ENCODE measurements around the gene KRT12.

The KRT12 gene

DNA sequence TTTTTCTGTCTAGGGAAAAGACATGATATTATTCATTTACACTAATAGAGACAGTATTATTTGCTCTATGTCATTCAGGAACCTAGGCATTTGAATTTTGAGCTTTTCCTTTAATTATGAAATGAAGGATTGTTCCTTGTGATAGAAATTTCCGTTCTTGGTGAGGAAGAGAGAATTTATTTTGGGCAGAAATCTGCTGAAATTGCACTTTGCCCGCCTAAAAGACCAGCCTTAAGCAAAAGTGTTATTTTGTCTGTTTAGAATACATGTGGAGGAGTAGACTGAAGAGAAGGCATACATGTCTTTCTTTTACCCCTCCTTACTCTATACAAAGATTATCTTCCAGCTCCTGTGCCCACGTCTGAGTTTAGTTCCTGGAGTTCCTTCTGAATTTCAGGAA is 27.8 kb downstream of the KRT12 start:
- H3K4me1 ChIP-seq (ENCODE audit: control insufficient read depth, insufficient read depth, low read length): no peaks in the 10 kb centered on the region
- no peak for DNase-seq (ENCODE audit: low read depth)
- no peaks in the 10 kb centered on the region for H3K27me3 ChIP-seq (replicated peaks; ENCODE audit: control insufficient read depth, insufficient read depth, low read length)
- no peak overlapping the region for H3K9ac ChIP-seq (ENCODE audit: low read length)
- H3K4me3 ChIP-seq (ENCODE audit: low read length): no peak overlapping the region
- H3K36me3 ChIP-seq (ENCODE audit: control insufficient read depth, insufficient read depth, low read length, severe bottlenecking): peaks cover 11% of the 10 kb centered on the region
- no peaks in the 10 kb centered on the region for H3K9me3 ChIP-seq (ENCODE audit: control insufficient read depth, low read length)

GRCh38 chr17:40836020-40836419 is 31.0 kb downstream of the KRT12 start:
- Histone ChIP-seq H3K36me3 (ENCODE audit: control insufficient read depth, insufficient read depth, low read length, severe bottlenecking) (peaks cover 12% of the 10 kb centered on the region), H3K9ac (ENCODE audit: low read length) (no peak overlapping the region), H3K4me1 (ENCODE audit: control insufficient read depth, insufficient read depth, low read length) (no peaks in the 10 kb centered on the region), H3K4me3 (ENCODE audit: low read length) (no peak overlapping the region), H3K9me3 (ENCODE audit: control insufficient read depth, low read length) (no peaks in the 10 kb centered on the region), H3K27me3 (replicated peaks; ENCODE audit: control insufficient read depth, insufficient read depth, low read length) (no peaks in the 10 kb centered on the region)
- no peak for DNase-seq (ENCODE audit: low read depth)

GRCh38 chr17:40833882-40834281 is 33.1 kb downstream of the KRT12 start:
- Histone ChIP-seq H3K36me3 (ENCODE audit: control insufficient read depth, insufficient read depth, low read length, severe bottlenecking) (peaks cover 12% of the 10 kb centered on the region), H3K9me3 (ENCODE audit: control insufficient read depth, low read length) (no peaks in the 10 kb centered on the region)
- no peak for DNase-seq (ENCODE audit: low read depth)

GRCh38 chr17:40832840-40833239 is 34.2 kb downstream of the KRT12 start:
- DNase-seq (ENCODE audit: low read depth): no peak
- H3K4me1 ChIP-seq (ENCODE audit: control insufficient read depth, insufficient read depth, low read length): peaks cover 9% of the 10 kb centered on the region
- H3K27me3 ChIP-seq (replicated peaks; ENCODE audit: control insufficient read depth, insufficient read depth, low read length): no peaks in the 10 kb centered on the region
- H3K36me3 ChIP-seq (ENCODE audit: control insufficient read depth, insufficient read depth, low read length, severe bottlenecking): peaks cover 12% of the 10 kb centered on the region
- H3K9me3 ChIP-seq (ENCODE audit: control insufficient read depth, low read length): no peaks in the 10 kb centered on the region
- H3K9ac ChIP-seq (ENCODE audit: low read length): no peak overlapping the region
- no peak overlapping the region for H3K4me3 ChIP-seq (ENCODE audit: low read length)

More at GRCh38 chr17:40833882-40834281, 33.1 kb downstream of the KRT12 start:
- no peak overlapping the region for H3K9ac ChIP-seq (ENCODE audit: low read length)
- no peak overlapping the region for H3K4me3 ChIP-seq (ENCODE audit: low read length)
- H3K27me3 ChIP-seq (replicated peaks; ENCODE audit: control insufficient read depth, insufficient read depth, low read length): no peaks in the 10 kb centered on the region
- H3K4me1 ChIP-seq (ENCODE audit: control insufficient read depth, insufficient read depth, low read length): no peaks in the 10 kb centered on the region

- Histone ChIP-seq H3K27me3 (replicated peaks; ENCODE audit: control insufficient read depth, insufficient read depth, low read length) (no peaks in the 10 kb centered on the region), H3K36me3 (ENCODE audit: control insufficient read depth, insufficient read depth, low read length, severe bottlenecking) (peaks cover 12% of the 10 kb centered on the region), H3K4me3 (ENCODE audit: low read length) (no peak overlapping the region), H3K9me3 (ENCODE audit: control insufficient read depth, low read length) (no peaks in the 10 kb centered on the region), H3K4me1 (ENCODE audit: control insufficient read depth, insufficient read depth, low read length) (peaks cover 9% of the 10 kb centered on the region), H3K9ac (ENCODE audit: low read length) (no peak overlapping the region)
- no peak for DNase-seq (ENCODE audit: low read depth)
Measured at GRCh38 chr17:40830085-40830776, 36.8 kb downstream of the KRT12 start.

GRCh38 chr17:40828454-40829044 is 38.5 kb downstream of the KRT12 start:
- peaks cover 9% of the 10 kb centered on the region for H3K4me1 ChIP-seq (ENCODE audit: control insufficient read depth, insufficient read depth, low read length)
- H3K36me3 ChIP-seq (ENCODE audit: control insufficient read depth, insufficient read depth, low read length, severe bottlenecking): no peaks in the 10 kb centered on the region
- no peak overlapping the region for H3K9ac ChIP-seq (ENCODE audit: low read length)
- H3K27me3 ChIP-seq (replicated peaks; ENCODE audit: control insufficient read depth, insufficient read depth, low read length): no peaks in the 10 kb centered on the region
- DNase-seq (ENCODE audit: low read depth): peak; percentile 38
- H3K4me3 ChIP-seq (ENCODE audit: low read length): no peak overlapping the region
- no peaks in the 10 kb centered on the region for H3K9me3 ChIP-seq (ENCODE audit: control insufficient read depth, low read length)

DNA sequence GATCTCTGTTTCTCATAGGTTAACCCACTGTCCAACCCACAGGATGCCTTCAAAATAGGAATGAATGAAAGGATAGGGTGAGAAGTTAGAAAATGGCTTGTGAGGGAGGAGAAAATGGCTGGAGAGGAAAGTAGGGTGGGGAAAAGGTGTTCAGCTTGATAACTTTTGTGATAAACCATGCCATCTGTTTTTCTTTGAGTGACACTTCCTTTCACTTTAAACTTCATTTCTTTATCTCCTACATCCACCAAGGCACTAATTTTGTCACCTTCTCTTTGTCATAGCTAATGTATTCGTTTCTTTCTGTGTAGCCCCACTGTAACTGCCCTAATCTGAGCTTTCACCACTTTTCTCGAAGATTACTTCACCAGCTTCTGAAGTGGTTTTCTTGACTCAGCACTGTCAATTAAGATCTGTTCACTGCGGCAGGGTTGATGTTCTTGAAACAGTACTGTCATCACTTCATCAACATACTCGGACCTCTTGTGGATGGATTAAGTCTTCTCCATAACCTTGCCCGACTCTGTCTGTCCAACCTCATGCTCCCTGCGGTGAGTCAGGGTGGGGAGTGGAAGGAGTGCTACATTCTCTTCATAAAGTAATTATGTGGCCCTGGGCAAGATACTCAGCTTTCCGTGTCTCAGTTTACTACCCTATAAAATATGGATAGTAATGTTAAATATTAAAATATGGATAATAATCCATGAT is 39.1 kb downstream of the KRT12 start:
- Histone ChIP-seq H3K4me1 (ENCODE audit: control insufficient read depth, insufficient read depth, low read length) (peaks cover 9% of the 10 kb centered on the region), H3K9me3 (ENCODE audit: control insufficient read depth, low read length) (no peaks in the 10 kb centered on the region), H3K4me3 (ENCODE audit: low read length) (no peak overlapping the region), H3K9ac (ENCODE audit: low read length) (no peak overlapping the region), H3K27me3 (replicated peaks; ENCODE audit: control insufficient read depth, insufficient read depth, low read length) (no peaks in the 10 kb centered on the region), H3K36me3 (ENCODE audit: control insufficient read depth, insufficient read depth, low read length, severe bottlenecking) (no peaks in the 10 kb centered on the region)
- peak; percentile 33 for DNase-seq (ENCODE audit: low read depth)

GRCh38 chr17:40825599-40825998 is 41.4 kb downstream of the KRT12 start:
- no peak for DNase-seq (ENCODE audit: low read depth)
- H3K36me3 ChIP-seq (ENCODE audit: control insufficient read depth, insufficient read depth, low read length, severe bottlenecking): no peaks in the 10 kb centered on the region
- no peaks in the 10 kb centered on the region for H3K9me3 ChIP-seq (ENCODE audit: control insufficient read depth, low read length)
- peaks cover 20% of the 10 kb centered on the region for H3K4me1 ChIP-seq (ENCODE audit: control insufficient read depth, insufficient read depth, low read length)
- H3K4me3 ChIP-seq (ENCODE audit: low read length): no peak overlapping the region
- no peak overlapping the region for H3K9ac ChIP-seq (ENCODE audit: low read length)
- no peaks in the 10 kb centered on the region for H3K27me3 ChIP-seq (replicated peaks; ENCODE audit: control insufficient read depth, insufficient read depth, low read length)

DNA sequence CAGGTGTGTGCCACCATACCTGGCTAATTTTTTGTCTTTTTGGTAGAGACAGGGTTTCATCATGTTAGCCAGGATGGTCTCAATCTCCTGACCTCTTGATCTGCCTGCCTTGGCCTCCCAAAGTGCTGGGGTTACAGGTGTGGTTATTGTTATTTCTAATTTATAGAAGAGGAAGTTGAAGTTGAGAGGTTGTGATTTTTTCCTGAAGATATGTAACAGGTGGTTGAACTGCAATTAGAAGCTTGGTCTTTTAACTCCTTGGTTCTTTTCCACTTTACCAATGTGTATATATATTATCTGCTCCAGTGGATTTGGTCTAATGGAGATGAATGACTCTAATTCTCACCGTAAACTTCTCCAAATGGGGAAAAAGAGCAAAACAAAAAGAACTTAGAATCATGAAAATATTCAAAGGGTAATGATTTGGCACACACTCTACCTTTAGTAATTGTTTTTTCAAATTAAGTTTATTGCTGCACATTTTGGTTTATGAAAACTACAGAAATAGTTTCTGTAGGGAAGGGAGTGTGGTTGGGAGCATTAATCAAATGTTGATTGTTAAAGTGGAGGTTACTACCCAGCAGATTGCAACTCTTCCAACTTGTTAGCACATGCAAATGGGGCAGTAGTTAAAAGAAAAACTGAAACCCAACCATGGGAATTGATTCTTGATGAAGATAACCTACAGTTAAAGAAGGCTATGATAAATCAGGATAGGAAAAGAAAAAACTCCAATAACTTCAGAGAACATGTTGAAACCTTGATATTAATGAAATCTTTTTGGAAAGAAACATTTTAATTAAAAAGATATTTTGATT is 42.8 kb downstream of the KRT12 start:
- H3K27me3 ChIP-seq (replicated peaks; ENCODE audit: control insufficient read depth, insufficient read depth, low read length): no peaks in the 10 kb centered on the region
- no peak overlapping the region for H3K9ac ChIP-seq (ENCODE audit: low read length)
- H3K4me1 ChIP-seq (ENCODE audit: control insufficient read depth, insufficient read depth, low read length): peaks cover 30% of the 10 kb centered on the region
- H3K9me3 ChIP-seq (ENCODE audit: control insufficient read depth, low read length): no peaks in the 10 kb centered on the region
- H3K4me3 ChIP-seq (ENCODE audit: low read length): no peak overlapping the region
- DNase-seq (ENCODE audit: low read depth): no peak
- no peaks in the 10 kb centered on the region for H3K36me3 ChIP-seq (ENCODE audit: control insufficient read depth, insufficient read depth, low read length, severe bottlenecking)

GRCh38 chr17:40822132-40822812 is 44.8 kb downstream of the KRT12 start, which contains the start of gene KRT10:
Gene KRT10, minus strand, starts transcription at chr17:40822614. Its CDS starts 29 bp downstream, at chr17:40822585.
- Histone ChIP-seq H3K9ac (ENCODE audit: low read length) (no peak within 1 kb of the TSS), H3K4me1 (ENCODE audit: control insufficient read depth, insufficient read depth, low read length) (peaks cover 27% of the 10 kb centered on the region), H3K4me3 (ENCODE audit: low read length) (no peak within 1 kb of the TSS), H3K9me3 (ENCODE audit: control insufficient read depth, low read length) (no peaks in the 10 kb centered on the region), H3K36me3 (ENCODE audit: control insufficient read depth, insufficient read depth, low read length, severe bottlenecking) (peaks cover 6% of the 10 kb centered on the region), H3K27me3 (replicated peaks; ENCODE audit: control insufficient read depth, insufficient read depth, low read length) (no peaks in the 10 kb centered on the region)
- DNase-seq (ENCODE audit: low read depth): no peak
